Activated naive CD4-positive, alpha-beta T cell treated with anti-CD3 and anti-CD28 coated beads, Interleukin-2, amount 10 ng/mL, durations not matched to agents 5 hours and 36 hours (primary cell): Measurements from ENCODE around the gene TRIM60. TPM values are rescaled to one million over a fixed set of nuclear protein-coding genes. Genes with fewer than 3 reads are reported as not detected.

Experiments
- total RNA-seq, 2 experiments: library from RNA; stranded (reverse); gene quantifications; one replicate each; pipeline ENCODE4 v1.2.3, GENCODE V29; 2021

The TRIM60 gene
- not detected for total RNA-seq

GRCh38 chr4:165031436-165032211 is at the start of gene TRIM60:
TRIM60 (plus strand) TSS chr4:165031999; CDS start chr4:165040073, 8,074 bp downstream.

DNA sequence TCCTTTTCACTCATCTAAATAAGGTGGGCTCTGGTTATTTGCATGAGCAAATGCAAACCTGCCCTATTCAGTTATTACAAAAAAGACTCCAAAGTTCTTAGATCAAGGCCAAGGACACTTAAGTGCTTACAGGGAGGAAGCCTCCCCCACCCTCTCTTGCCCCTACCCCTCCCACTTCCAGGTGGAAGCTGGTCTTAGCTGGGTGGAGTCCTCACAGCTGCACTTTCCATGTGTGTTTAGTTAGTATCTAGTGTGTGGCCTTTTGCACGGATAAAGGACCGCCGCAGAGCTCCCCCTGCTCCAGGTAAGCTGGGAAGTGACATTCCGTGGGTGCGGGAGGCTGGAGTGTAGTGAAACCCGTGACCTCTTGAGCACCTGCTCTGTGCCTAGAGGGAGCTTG is 21.8 kb downstream of the TRIM60 start, which contains the start of gene TRIM75:
Gene TRIM75 (plus strand): TSS at position 222 of the 400 bp plus-strand sequence. CDS start 5,282 bp downstream, outside the sequence.

Other genes with a start within 250 kb of the TRIM60 start
- gene APELA, start 154.8 kb upstream of the TRIM60 start, total RNA-seq: not detected
- gene TRIM61, start 54.3 kb upstream of the TRIM60 start, total RNA-seq: 1 to 10 TPM; 1.2 to 1.9 TPM
- gene TRIM75, start 21.9 kb downstream of the TRIM60 start, total RNA-seq: not detected
- gene TMEM192, start 80.9 kb downstream of the TRIM60 start, total RNA-seq: 1 to 10 TPM; 8.8 to 9.7 TPM
- gene KLHL2, start 175.6 kb downstream of the TRIM60 start, total RNA-seq: 10 to 100 TPM; 39.7 to 46.1 TPM